Stimulated activated CD4-positive, alpha-beta T cell treated with anti-CD3 and anti-CD28 coated beads, TNF-alpha, amount 100 ng/mL, for 1 hour (primary cell): ENCODE data around the gene PCDHA13.
"Not testable (repeated sequence)": the region's sequence is repeated elsewhere in the genome, so short reads cannot be mapped to it uniquely, and the experiment has no call there.

Experiments used
- DNase-seq, 3 donors: peaks; one replicate each; pipeline ENCODE4 v3.0.0-alpha.2; 2020; ENCODE audit warnings: low read depth in 3 of 3, low spot score in 1 of 3

Gene PCDHA13

GRCh38 chr5:140881889-140882590 lies at the start of gene PCDHA13:
Gene PCDHA13 (plus strand): TSS chr5:140882124. CDS start chr5:140882269, 145 bp downstream.
- DNase-seq, result no peak

DNA sequence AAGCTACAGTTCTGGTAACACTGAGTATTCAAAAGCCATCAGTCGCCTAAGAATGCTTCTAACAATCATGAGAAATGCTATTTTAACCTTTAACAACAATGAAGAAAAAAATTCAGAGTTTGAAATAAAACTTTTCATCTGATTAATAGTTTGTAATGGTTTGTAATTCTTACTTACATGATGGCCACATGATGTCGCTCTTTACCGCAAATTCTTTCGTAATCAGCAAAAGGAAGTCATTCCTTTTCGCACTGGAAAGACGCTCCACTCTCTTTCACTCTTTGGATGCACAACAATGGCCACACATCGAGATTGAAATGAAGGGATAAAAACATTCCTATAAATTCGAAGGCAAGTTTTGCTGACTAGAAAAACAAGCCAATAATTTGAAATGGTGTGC lies 47.9 kb upstream of the PCDHA13 start, which contains the start of gene PCDHA7:
Gene PCDHA7 (plus strand): TSS at position 277 of the 400 bp plus-strand sequence. CDS start 115 bp downstream, at position 392.
- DNase-seq, result no peak

- not testable (repeated sequence) for DNase-seq
These were observed 47.4 kb upstream of the PCDHA13 start for GRCh38 chr5:140834439-140835008.

GRCh38 chr5:140835622-140836510 lies 46.1 kb upstream of the PCDHA13 start:
- no peak for DNase-seq

- DNase-seq, result no peak
These were observed 40.7 kb upstream of the PCDHA13 start, which contains the start of gene PCDHA8 for GRCh38 chr5:140840978-140841962. Gene PCDHA8 (plus strand): TSS chr5:140841187. CDS start chr5:140841322, 135 bp downstream.

DNA sequence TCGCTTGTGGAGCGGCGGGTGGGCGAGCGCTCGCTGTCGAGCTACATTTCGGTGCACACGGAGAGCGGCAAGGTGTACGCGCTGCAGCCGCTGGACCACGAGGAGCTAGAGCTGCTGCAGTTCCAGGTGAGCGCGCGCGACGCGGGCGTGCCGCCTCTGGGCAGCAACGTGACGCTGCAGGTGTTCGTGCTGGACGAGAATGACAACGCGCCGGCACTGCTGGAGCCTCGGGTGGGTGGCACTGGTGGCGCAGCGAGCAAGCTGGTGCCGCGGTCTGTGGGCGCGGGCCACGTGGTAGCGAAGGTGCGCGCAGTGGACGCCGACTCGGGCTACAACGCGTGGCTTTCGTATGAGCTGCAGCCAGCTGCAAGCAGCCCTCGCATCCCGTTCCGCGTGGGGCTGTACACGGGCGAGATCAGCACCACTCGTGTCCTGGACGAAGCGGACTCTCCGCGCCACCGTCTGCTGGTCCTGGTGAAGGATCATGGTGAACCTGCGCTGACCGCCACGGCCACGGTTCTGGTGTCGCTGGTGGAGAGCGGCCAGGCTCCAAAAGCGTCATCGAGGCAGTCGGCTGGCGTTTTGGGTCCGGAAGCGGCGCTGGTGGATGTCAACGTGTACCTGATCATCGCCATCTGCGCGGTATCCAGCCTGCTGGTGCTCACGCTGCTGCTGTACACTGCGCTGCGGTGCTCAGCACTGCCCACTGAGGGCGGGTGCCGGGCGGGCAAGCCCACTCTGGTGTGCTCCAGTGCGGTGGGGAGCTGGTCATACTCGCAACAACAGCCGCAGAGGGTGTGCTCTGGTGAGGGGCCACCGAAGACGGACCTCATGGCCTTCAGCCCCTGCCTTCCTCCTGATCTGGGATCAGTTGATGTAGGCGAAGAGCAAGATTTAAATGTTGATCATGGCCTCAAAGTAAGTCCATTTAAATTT lies 38.9 kb upstream of the PCDHA13 start:
- DNase-seq, result no peak

DNA sequence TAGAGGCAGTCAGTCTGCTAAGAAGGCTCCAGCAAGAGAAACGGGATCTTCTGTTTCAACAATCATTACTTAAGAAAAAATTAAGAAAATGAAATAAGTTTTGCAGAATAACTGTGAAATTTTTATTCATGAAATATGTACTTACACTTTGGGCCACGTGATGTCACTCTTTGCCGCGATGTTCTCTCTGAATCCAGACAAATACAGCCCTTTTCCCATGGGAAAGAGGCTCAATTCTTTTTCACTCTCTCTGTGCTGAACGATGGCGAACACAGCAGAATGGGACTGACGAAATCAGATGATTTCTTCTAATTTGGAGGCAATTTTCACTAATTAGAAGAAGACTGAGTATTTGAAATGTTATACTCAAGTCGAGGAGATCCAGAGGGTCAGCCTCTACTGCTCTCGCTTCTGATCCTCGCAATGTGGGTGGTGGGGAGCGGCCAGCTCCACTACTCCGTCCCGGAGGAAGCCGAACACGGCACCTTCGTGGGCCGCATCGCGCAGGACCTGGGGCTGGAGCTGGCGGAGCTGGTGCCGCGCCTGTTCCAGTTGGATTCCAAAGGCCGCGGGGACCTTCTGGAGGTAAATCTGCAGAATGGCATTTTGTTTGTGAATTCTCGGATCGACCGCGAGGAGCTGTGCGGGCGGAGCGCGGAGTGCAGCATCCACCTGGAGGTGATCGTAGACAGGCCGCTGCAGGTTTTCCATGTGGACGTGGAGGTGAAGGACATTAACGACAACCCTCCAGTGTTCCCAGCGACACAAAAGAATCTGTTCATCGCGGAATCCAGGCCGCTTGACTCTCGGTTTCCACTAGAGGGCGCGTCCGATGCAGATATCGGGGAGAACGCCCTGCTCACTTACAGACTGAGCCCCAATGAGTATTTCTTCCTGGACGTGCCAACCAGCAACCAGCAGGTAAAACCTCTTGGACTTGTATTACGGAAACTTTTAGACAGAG lies 33.5 kb upstream of the PCDHA13 start, which contains the start of gene PCDHA9:
Gene PCDHA9 (plus strand): TSS at position 244 of the 964 bp plus-strand sequence. CDS start 114 bp downstream, at position 358.
- not testable (repeated sequence) for DNase-seq

- not testable (repeated sequence) for DNase-seq
These were observed 31.9 kb upstream of the PCDHA13 start for GRCh38 chr5:140849831-140850634.

GRCh38 chr5:140855772-140856674 lies 25.9 kb upstream of the PCDHA13 start, which contains the start of gene PCDHA10:
Gene PCDHA10 (plus strand): TSS chr5:140855897. CDS start chr5:140856049, 152 bp downstream.
- DNase-seq, result no peak

DNA sequence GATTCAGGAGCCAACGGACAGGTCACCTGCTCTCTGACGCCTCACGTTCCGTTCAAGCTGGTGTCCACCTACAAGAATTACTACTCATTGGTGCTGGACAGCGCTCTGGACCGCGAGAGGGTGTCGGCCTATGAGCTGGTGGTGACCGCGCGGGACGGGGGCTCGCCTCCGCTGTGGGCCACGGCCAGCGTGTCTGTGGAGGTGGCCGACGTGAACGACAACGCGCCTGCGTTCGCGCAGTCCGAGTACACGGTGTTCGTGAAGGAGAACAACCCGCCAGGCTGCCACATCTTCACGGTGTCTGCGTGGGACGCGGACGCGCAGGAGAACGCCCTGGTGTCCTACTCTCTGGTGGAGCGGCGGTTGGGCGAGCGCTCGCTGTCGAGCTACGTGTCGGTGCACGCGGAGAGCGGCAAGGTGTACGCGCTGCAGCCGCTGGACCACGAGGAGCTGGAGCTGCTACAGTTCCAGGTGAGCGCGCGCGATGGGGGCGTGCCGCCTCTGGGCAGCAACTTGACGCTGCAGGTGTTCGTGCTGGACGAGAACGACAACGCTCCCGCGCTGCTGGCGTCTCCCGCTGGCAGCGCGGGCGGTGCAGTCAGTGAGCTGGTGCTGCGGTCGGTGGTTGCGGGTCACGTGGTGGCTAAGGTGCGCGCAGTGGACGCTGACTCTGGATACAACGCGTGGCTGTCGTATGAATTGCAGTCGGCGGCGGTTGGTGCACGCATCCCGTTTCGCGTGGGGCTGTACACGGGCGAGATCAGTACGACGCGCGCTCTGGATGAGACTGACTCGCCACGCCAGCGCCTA lies 24.5 kb upstream of the PCDHA13 start:
- no peak for DNase-seq

DNA sequence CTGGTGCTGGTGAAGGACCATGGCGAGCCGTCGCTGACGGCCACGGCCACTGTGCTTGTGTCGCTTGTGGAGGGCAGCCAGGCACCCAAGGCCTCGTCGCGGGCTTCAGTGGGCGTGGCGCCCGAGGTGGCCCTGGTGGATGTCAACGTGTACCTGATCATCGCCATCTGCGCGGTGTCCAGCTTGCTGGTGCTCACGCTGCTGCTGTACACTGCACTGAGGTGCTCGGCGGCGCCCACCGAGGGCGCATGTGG lies 24.0 kb upstream of the PCDHA13 start:
- no peak for DNase-seq

DNA sequence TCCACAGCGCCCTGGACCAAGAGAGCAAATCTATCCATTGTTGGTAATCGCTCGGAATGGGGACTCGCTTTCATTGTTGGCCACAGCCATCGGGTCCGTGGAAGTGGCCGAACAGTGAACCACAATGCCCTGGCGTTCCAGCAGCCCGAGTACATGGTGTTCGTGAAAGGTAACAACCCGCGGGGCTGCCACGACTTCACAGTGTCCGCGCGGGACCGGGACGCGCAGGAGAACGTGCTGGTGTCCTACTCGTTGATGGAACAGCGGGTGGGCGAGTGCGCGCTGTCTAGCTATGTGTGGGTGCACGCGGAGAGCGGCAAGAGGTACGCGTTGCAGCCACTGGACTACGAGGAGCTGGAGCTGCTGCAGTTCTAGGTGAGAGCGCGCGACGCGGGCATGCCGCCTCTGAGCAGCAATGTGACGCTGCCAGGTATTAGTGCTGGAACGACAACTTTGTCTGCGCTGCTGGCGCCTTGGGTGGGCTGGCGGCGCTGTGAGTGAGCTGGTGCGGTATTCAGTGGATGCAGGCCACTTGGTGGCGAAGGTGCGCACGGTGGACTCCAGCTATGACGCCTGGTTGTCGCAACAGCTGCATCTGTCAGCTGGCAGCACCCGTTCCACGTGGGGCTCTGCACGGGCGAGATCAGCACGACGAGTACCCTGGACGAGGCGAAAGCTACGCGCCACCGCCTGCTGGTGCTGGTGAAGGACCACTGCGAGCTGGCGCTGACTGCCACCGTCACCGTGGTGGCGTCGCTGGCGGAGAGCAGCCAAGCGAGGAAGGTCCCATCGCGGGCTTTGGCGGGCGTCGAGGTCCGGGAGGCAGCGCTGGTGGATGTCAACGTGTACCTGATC lies 19.3 kb upstream of the PCDHA13 start:
- no peak for DNase-seq

- no peak for DNase-seq
These were observed 13.0 kb upstream of the PCDHA13 start, which contains the start of gene PCDHA11 for GRCh38 chr5:140868721-140869554. Gene PCDHA11 (plus strand): TSS chr5:140868957. CDS start chr5:140869104, 147 bp downstream.

GRCh38 chr5:140869555-140869886 lies 12.4 kb upstream of the PCDHA13 start:
- DNase-seq, result no peak
